ENCODE measurements around the gene CGRRF1.
A peak's percentile ranks its signal among the peaks of the same experiment; 100 is the strongest.

The CGRRF1 gene

GRCh38 chr14:54554401-54554800, 44.7 kb downstream of the CGRRF1 start:
- no peak for DNase-seq

GRCh38 chr14:54555651-54556050, 45.9 kb downstream of the CGRRF1 start:
- DNase-seq, result no peak

- DNase-seq, result no peak
Measured at GRCh38 chr14:54556535-54556934, 46.8 kb downstream of the CGRRF1 start.

- DNase-seq, result peak; percentile 79
Measured at GRCh38 chr14:54562334-54562733, 52.6 kb downstream of the CGRRF1 start.

GRCh38 chr14:54564071-54564867, 54.6 kb downstream of the CGRRF1 start:
- DNase-seq, result peak; percentile 51

- DNase-seq, result peak; percentile 76
Measured at GRCh38 chr14:54564868-54565784, 55.4 kb downstream of the CGRRF1 start.

- DNase-seq, result peak; percentile 95
Measured at GRCh38 chr14:54565785-54566409, 56.2 kb downstream of the CGRRF1 start.

GRCh38 chr14:54566410-54567223, 56.9 kb downstream of the CGRRF1 start, which contains the start of gene SAMD4A:
Gene SAMD4A (plus strand): TSS chr14:54567128. CDS start chr14:54567917, 789 bp downstream.
- peak; percentile 87 for DNase-seq

- peak; percentile 53 for DNase-seq
Measured at GRCh38 chr14:54567224-54567638, 57.5 kb downstream of the CGRRF1 start.

- DNase-seq, result peak; percentile 51
Measured at GRCh38 chr14:54567639-54568561, 58.2 kb downstream of the CGRRF1 start.

GRCh38 chr14:54568821-54569595, 59.3 kb downstream of the CGRRF1 start:
- DNase-seq, result peak; percentile 73

GRCh38 chr14:54570047-54570446, 60.3 kb downstream of the CGRRF1 start:
- peak; percentile 27 for DNase-seq

- DNase-seq, result peak; percentile 88
Measured at GRCh38 chr14:54570631-54571415, 61.1 kb downstream of the CGRRF1 start.

GRCh38 chr14:54572316-54572715, 62.6 kb downstream of the CGRRF1 start:
- DNase-seq, result peak; percentile 60

- no peak for DNase-seq
Measured at GRCh38 chr14:54574528-54574927, 64.8 kb downstream of the CGRRF1 start.

- DNase-seq, result peak; percentile 17
Measured at GRCh38 chr14:54577494-54577893, 67.8 kb downstream of the CGRRF1 start.

GRCh38 chr14:54577977-54578376, 68.3 kb downstream of the CGRRF1 start:
- DNase-seq, result peak; percentile 74

- DNase-seq, result peak; percentile 73
Measured at GRCh38 chr14:54579621-54580020, 69.9 kb downstream of the CGRRF1 start.

- no peak for DNase-seq
Measured at GRCh38 chr14:54580933-54581332, 71.2 kb downstream of the CGRRF1 start.
